GM23338 (cell line): ENCODE data around the gene ADTRP.

Experiments
- EZH2 ChIP-seq: fragments of 200-600 bp; sonication (generic); IDR thresholded peaks from one replicate; pipeline ENCODE4 v1.8.0; 2017; ENCODE audit warnings: antibody characterized with exemption, mild to moderate bottlenecking, low read depth; ENCODE audit not compliant: unreplicated experiment
- TF ChIP-seq, protein P1 (sequence below), 2 experiments: fragments of 200-600 bp in 1 of 2; sonication (generic) in 1 of 2; conservative IDR thresholded peaks; 2 replicates each; pipeline versions ENCODE4 v1.5.1 to v1.6.1; 2016 to 2017; ENCODE audit warnings: antibody characterized with exemption in 2 of 2, low read depth in 2 of 2, mild to moderate bottlenecking in 2 of 2, moderate library complexity in 1 of 2
- TF ChIP-seq, protein P2 (sequence below): IDR thresholded peaks from 2 replicates; pipeline ENCODE4 v1.6.1; 2016; ENCODE audit warnings: antibody characterized with exemption

DNA sequence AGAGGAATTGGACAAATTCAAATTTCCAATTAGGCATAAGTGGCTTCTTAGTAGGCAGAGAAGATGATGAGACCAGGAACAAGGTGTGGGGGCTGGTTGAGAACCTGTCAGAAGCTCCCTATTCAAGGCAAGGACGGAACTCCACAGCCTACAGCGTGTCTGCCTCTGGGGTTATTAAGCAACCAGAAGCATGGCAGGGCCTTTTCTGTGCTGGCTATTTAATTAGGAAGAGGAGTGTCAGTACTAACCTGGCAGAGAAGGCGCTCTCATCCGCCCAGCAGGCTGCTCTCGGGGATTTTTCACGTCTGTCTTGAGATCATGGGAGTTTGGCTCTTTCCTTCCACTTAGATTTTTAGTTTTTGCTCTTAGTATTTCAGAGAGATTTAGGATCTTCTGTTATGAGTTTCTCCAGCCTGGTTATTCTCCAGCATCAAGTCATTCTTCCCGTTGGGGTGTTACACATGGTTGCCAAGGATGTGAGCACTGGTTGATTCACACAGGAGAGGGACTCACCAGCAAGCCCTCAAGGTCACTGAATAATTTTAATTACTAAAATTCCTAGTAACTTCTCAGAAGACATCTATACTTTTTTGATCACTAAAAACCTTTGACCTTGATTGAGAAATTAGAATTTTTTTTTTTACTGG is 23.9 kb downstream of the ADTRP start:
- TF ChIP-seq, protein P1, sequence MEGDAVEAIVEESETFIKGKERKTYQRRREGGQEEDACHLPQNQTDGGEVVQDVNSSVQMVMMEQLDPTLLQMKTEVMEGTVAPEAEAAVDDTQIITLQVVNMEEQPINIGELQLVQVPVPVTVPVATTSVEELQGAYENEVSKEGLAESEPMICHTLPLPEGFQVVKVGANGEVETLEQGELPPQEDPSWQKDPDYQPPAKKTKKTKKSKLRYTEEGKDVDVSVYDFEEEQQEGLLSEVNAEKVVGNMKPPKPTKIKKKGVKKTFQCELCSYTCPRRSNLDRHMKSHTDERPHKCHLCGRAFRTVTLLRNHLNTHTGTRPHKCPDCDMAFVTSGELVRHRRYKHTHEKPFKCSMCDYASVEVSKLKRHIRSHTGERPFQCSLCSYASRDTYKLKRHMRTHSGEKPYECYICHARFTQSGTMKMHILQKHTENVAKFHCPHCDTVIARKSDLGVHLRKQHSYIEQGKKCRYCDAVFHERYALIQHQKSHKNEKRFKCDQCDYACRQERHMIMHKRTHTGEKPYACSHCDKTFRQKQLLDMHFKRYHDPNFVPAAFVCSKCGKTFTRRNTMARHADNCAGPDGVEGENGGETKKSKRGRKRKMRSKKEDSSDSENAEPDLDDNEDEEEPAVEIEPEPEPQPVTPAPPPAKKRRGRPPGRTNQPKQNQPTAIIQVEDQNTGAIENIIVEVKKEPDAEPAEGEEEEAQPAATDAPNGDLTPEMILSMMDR (conservative IDR thresholded peaks at IDR 0.05; ENCODE audit: low read depth in 2 of 2), result no peak
- no peak for TF ChIP-seq EZH2
- TF ChIP-seq, protein P2, sequence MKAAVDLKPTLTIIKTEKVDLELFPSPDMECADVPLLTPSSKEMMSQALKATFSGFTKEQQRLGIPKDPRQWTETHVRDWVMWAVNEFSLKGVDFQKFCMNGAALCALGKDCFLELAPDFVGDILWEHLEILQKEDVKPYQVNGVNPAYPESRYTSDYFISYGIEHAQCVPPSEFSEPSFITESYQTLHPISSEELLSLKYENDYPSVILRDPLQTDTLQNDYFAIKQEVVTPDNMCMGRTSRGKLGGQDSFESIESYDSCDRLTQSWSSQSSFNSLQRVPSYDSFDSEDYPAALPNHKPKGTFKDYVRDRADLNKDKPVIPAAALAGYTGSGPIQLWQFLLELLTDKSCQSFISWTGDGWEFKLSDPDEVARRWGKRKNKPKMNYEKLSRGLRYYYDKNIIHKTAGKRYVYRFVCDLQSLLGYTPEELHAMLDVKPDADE, result no peak
